GM12874 (cell line): Measurements from ENCODE around the gene LRRFIP1.

Experiments
- TF ChIP-seq, protein P1 (sequence below): IDR thresholded peaks from 2 replicates; pipeline ENCODE4 v1.5.1; 2011; ENCODE audit warnings: low read depth, mild to moderate bottlenecking, control low read depth, low read length, moderate library complexity; ENCODE audit not compliant: insufficient read depth

Gene LRRFIP1

DNA sequence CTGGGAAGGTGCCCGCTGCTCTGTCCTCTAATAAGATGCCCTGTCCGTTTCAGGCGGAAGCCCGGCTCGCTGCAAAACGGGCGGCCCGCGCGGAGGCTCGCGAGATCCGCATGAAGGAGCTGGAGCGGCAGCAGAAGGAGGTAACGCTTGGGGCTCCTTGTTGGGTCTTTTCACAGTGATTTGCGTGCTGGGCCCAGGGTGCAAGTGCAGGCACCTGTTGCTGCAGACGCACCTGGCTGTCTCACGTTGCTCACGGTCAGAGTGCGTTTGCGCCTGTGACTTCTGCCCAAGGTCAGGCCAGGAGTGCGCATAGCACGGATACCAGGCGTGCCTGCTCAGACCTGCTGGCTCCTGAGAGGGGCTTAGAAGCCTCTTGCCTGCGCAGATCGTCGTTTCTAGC lies 81.1 kb downstream of the LRRFIP1 start:
- TF ChIP-seq, protein P1, sequence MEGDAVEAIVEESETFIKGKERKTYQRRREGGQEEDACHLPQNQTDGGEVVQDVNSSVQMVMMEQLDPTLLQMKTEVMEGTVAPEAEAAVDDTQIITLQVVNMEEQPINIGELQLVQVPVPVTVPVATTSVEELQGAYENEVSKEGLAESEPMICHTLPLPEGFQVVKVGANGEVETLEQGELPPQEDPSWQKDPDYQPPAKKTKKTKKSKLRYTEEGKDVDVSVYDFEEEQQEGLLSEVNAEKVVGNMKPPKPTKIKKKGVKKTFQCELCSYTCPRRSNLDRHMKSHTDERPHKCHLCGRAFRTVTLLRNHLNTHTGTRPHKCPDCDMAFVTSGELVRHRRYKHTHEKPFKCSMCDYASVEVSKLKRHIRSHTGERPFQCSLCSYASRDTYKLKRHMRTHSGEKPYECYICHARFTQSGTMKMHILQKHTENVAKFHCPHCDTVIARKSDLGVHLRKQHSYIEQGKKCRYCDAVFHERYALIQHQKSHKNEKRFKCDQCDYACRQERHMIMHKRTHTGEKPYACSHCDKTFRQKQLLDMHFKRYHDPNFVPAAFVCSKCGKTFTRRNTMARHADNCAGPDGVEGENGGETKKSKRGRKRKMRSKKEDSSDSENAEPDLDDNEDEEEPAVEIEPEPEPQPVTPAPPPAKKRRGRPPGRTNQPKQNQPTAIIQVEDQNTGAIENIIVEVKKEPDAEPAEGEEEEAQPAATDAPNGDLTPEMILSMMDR, result no peak

DNA sequence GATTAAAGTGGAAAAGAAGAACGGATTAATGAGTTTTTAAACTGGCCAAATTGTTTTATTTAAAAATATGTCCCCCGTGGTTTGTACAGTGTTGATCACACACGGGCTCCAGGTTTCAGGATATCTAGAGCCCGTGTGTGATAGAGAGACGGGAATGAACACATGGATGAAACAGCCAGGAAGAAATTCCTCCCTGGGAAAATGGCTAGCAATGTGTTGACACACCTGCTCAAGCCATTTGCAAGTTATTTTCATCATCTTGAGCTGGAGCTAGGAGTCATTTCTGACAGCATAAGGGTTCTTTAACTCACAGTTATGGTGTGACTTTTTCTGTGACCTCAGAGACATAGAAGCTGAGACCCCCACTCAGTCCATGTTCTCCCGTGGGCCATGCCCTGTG lies 81.6 kb downstream of the LRRFIP1 start:
- TF ChIP-seq, protein P1, result no peak

- TF ChIP-seq, protein P1, result no peak
Measured at GRCh38 chr2:237711458-237712150, 84.2 kb downstream of the LRRFIP1 start.

DNA sequence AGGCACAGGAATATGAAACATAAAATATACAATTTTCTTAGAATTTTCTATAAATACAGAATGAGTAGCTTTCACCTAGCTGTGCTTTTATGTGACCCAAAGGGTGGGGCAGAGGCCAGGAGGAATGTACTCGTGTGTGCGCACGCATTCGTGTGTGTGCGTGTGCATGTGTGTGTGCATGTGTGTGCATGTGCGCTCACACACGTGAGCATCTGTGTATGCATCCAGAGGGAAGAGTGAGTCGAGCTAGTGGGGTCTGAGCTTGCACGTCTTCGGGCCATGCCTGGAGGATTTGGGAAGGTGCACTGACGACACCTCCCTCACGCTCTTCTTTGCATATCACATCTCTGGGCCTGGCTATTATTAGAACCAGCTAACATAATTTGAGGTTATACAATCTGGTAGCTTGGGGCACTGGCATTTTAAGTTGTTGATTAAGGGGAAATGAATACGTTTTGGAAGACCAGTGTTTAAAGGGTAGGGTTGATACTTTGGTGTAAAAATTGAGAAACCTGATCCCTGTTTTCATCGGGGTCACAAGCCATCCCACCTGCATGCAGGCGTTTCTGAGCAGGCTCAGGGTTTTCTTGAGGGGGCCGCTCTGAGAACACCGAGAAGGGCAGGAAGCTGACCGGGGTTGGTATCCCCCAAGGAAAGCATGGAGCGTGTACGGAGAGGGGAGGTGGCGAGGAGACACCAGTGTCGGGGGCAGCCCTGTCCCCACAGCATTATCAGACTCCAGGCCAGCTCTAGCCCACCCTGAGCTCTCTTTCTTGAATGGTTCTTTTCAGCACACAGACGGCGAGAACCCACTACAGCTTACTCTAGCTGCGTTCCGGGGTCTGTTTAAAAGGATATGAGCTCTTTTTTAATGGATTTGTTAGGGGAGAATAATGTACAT lies 85.3 kb downstream of the LRRFIP1 start:
- TF ChIP-seq, protein P1, result no peak

DNA sequence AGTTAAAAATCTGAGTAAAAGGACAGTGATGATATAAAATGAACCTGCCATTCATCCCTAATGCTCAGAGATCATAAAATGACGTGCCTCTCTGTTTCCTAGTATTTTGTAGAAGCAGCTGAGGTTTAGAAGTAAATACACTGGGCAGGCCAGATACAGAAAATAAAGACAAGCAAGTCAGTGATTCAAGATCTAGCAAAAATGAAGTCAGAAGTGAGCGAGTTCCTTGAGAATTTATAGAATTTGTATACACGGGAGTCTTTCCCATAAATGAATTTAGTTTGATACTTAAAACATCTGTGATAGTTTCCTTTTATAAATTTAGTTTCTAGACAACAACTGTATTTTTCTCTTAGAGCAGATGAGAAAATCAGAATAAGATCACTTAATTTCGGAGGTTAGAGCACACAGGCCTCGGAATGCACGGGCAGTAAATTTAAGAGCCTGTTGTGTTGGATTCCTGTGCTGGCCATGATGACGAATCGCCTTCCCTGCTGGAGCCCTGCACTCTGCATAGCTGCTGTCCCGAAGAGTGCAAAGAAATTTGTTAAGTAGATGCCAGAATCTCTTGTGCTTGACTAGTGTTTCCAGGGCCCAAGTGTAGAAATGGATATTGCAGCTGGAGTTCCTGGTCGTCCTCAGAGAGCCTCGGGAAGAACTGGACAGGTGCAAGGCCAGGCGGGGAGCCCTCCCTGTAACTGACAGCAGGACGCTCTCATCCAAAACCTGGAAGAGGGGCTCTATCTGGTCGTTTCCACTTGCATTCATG lies 87.5 kb downstream of the LRRFIP1 start:
- TF ChIP-seq, protein P1, result no peak

- TF ChIP-seq, protein P1, result no peak
Measured at GRCh38 chr2:237715459-237715947, 88.1 kb downstream of the LRRFIP1 start.

- TF ChIP-seq, protein P1, result no peak
Measured at GRCh38 chr2:237716011-237716410, 88.6 kb downstream of the LRRFIP1 start.
